HL-60 (cell line): ENCODE results near the gene CCDC174.
A peak's percentile ranks its signal among the peaks of the same experiment; 100 is the strongest.

Experiments used
- GABPA ChIP-seq: IDR thresholded peaks from 2 replicates; pipeline ENCODE4 v1.6.1; 2012; ENCODE audit warnings: low read depth
- POLR2AphosphoS5 ChIP-seq: IDR thresholded peaks from 2 replicates; pipeline ENCODE4 v1.6.1; 2012; ENCODE audit warnings: low read depth
- SPI1 ChIP-seq: IDR thresholded peaks from 2 replicates; pipeline ENCODE4 v1.6.1; 2012; ENCODE audit warnings: low read depth, mild to moderate bottlenecking, borderline replicate concordance
- TF ChIP-seq, protein P1 (sequence below): IDR thresholded peaks from one replicate; pipeline ENCODE4 v1.5.1; 2011; ENCODE audit warnings: low read length, control low read depth, inconsistent platforms; ENCODE audit not compliant: insufficient read depth
- TF ChIP-seq, protein P2 (sequence below): IDR thresholded peaks from 2 replicates; pipeline ENCODE4 v1.6.1; 2012; ENCODE audit warnings: low read depth; ENCODE audit not compliant: insufficient replicate concordance

DNA sequence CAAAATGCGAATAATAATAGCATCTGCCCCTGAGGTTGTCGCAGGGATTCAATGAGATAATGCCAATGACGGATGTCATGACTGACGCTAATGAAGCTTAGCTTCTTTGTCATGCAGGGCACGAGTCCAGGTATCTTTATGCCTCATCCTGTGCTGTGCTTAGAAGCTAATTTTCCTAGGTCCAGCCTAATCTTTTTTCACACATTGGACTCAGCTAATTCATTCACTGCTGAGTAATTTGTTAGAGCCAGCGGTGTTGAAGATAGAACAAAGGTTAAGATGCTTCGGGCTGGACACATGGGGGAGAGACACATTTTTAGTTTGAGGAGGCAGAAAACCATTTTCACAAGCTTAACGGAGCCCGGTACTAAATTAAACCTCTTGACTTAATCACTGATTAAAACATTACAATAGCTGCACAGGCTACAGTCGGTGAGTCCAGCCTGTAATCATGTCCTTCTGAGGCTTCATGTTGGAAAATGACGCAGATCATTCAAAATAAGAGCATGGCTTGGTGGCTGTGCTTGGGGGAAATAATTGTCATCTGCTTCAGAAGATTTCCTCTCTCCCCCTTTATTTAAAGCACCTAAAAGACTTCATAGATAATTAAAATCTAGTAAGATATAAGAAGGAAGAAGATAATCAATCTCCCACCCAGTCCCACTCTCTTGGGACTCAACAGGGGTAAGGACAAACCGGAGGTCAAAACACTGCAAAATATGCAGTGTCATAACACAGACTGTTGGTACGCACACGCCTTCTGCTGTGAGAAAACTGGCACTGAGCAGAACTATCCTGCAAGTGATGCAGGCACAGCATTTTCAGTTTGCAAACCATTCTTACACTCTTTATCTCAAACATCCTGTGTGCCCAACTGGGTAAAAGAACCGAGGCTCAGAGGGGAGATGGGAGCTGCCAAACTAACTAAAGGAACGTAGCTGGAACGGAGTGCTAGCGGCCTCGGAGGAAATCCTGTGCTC, 3.3 kb upstream of the CCDC174 start:
- TF ChIP-seq, protein P1, sequence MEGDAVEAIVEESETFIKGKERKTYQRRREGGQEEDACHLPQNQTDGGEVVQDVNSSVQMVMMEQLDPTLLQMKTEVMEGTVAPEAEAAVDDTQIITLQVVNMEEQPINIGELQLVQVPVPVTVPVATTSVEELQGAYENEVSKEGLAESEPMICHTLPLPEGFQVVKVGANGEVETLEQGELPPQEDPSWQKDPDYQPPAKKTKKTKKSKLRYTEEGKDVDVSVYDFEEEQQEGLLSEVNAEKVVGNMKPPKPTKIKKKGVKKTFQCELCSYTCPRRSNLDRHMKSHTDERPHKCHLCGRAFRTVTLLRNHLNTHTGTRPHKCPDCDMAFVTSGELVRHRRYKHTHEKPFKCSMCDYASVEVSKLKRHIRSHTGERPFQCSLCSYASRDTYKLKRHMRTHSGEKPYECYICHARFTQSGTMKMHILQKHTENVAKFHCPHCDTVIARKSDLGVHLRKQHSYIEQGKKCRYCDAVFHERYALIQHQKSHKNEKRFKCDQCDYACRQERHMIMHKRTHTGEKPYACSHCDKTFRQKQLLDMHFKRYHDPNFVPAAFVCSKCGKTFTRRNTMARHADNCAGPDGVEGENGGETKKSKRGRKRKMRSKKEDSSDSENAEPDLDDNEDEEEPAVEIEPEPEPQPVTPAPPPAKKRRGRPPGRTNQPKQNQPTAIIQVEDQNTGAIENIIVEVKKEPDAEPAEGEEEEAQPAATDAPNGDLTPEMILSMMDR, result no peak
- TF ChIP-seq, protein P2, sequence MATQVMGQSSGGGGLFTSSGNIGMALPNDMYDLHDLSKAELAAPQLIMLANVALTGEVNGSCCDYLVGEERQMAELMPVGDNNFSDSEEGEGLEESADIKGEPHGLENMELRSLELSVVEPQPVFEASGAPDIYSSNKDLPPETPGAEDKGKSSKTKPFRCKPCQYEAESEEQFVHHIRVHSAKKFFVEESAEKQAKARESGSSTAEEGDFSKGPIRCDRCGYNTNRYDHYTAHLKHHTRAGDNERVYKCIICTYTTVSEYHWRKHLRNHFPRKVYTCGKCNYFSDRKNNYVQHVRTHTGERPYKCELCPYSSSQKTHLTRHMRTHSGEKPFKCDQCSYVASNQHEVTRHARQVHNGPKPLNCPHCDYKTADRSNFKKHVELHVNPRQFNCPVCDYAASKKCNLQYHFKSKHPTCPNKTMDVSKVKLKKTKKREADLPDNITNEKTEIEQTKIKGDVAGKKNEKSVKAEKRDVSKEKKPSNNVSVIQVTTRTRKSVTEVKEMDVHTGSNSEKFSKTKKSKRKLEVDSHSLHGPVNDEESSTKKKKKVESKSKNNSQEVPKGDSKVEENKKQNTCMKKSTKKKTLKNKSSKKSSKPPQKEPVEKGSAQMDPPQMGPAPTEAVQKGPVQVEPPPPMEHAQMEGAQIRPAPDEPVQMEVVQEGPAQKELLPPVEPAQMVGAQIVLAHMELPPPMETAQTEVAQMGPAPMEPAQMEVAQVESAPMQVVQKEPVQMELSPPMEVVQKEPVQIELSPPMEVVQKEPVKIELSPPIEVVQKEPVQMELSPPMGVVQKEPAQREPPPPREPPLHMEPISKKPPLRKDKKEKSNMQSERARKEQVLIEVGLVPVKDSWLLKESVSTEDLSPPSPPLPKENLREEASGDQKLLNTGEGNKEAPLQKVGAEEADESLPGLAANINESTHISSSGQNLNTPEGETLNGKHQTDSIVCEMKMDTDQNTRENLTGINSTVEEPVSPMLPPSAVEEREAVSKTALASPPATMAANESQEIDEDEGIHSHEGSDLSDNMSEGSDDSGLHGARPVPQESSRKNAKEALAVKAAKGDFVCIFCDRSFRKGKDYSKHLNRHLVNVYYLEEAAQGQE, result no peak
- TF ChIP-seq SPI1 (no peak), GABPA (no peak), POLR2AphosphoS5 (peak; percentile 26; the same call in 1 of the 2 replicates)
